Spleen (tissue), 7 donors: ENCODE measurements around the gene KCTD13.

Experiments used
- POLR2A ChIP-seq, 3 donors: fragments of 450-650 bp; IDR thresholded peaks; one replicate each; pipeline ENCODE4 v1.5.1; 2017; ENCODE audit warnings: antibody characterized with exemption in 3 of 3, mild to moderate bottlenecking in 1 of 3
- TF ChIP-seq, protein P1 (sequence below), 11 experiments: fragments of 200-600 bp in 7 of 11; fragments of 450-650 bp in 4 of 11; sonication (generic) in 4 of 11; IDR thresholded peaks in 8 of 11; conservative IDR thresholded peaks in 3 of 11; 1 replicate in 7 of 11; 2 replicates in 4 of 11; pipeline versions ENCODE4 v1.4.0 to v1.8.0; 2016 to 2021; ENCODE audit warnings: antibody characterized with exemption in 11 of 11, inconsistent platforms in 4 of 11, mild to moderate bottlenecking in 1 of 11
- donor health status: DM: no; HTN: no; CAD: no; lungs with moderate emphysema.
- donor health status: DM: no; HTN: no; CAD: no.
- donor health status: DM: no; HTN: no; CAD: no.

DNA sequence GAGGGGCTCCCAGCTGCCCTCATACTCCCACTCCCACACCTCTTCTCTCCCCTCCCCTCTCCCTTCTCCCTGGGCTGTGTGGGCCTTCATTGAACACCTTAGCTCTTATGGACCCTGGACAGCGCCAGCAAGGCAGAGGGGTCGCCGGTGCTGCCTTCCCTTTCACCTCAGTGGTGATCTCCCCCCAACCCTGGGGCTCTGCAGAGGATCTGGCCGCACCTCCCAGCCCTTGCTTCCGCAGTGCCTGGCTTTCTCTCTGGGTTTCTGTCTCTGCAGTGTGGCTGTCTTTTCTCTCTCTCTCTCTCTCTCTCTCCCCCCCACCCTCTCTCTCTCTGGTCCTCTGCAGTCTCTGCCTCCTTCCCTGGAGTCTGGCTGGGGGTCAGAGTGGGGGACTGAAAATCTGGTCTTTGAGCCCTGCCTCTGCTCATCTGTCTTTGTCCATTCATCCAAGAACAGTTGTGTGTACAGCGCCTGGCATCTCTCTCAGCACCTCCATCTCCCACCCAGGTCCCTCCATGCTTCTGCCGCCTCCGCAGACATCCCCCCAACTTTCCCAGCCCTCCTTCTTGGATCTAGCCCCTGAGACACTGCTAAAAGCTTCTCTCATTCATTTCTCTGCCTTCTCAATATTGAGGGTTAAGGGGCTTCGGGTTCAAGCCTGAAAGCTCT, 27.8 kb downstream of the KCTD13 start:
- TF ChIP-seq, protein P1, sequence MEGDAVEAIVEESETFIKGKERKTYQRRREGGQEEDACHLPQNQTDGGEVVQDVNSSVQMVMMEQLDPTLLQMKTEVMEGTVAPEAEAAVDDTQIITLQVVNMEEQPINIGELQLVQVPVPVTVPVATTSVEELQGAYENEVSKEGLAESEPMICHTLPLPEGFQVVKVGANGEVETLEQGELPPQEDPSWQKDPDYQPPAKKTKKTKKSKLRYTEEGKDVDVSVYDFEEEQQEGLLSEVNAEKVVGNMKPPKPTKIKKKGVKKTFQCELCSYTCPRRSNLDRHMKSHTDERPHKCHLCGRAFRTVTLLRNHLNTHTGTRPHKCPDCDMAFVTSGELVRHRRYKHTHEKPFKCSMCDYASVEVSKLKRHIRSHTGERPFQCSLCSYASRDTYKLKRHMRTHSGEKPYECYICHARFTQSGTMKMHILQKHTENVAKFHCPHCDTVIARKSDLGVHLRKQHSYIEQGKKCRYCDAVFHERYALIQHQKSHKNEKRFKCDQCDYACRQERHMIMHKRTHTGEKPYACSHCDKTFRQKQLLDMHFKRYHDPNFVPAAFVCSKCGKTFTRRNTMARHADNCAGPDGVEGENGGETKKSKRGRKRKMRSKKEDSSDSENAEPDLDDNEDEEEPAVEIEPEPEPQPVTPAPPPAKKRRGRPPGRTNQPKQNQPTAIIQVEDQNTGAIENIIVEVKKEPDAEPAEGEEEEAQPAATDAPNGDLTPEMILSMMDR (IDR thresholded peaks at IDR 0.05 in 8 of 11, conservative IDR thresholded peaks at IDR 0.05 in 3 of 11): no peak
- TF ChIP-seq POLR2A (IDR thresholded peaks at IDR 0.05): no peak
